Liver (tissue), 9 donors: Measurements from ENCODE around the gene CNMD. TPM values are rescaled to one million over a fixed set of nuclear protein-coding genes. Genes with fewer than 3 reads are reported as not detected.

Experiments used
- DNase-seq: peaks from one replicate; pipeline ENCODE4 v3.0.0-alpha.2; 2017; ENCODE audit warnings: low spot score
- H3K27ac ChIP-seq, 2 donors: one replicate each; pipeline ENCODE4 v1.7.0; 2013; ENCODE audit warnings: inconsistent platforms in 2 of 2, low read length in 2 of 2, control low read depth in 1 of 2, low read depth in 1 of 2, mild to moderate bottlenecking in 1 of 2
- H3K27me3 ChIP-seq, 4 donors: one replicate each; pipeline versions ENCODE4 v1.6.1 to v1.7.0; 2013; ENCODE audit warnings: low read length in 3 of 4, inconsistent platforms in 1 of 4, mild to moderate bottlenecking in 1 of 4, moderate library complexity in 1 of 4; ENCODE audit not compliant: control insufficient read depth in 4 of 4, insufficient read depth in 4 of 4
- H3K36me3 ChIP-seq, 4 donors: one replicate each; pipeline versions ENCODE4 v1.6.1 to v1.7.0; 2013; ENCODE audit warnings: low read length in 3 of 4, mild to moderate bottlenecking in 3 of 4, low read depth in 1 of 4, moderate library complexity in 1 of 4; ENCODE audit not compliant: control insufficient read depth in 4 of 4, insufficient read depth in 3 of 4
- H3K4me1 ChIP-seq, 4 donors: one replicate each; pipeline versions ENCODE4 v1.6.1 to v1.7.0; 2013; ENCODE audit warnings: low read length in 3 of 4, mild to moderate bottlenecking in 3 of 4, moderate library complexity in 1 of 4; ENCODE audit not compliant: control insufficient read depth in 4 of 4, insufficient read depth in 4 of 4
- H3K4me3 ChIP-seq, 3 donors: one replicate each; pipeline versions ENCODE4 v1.6.1 to v1.7.0; 2013; ENCODE audit warnings: low read length in 3 of 3, control low read depth in 1 of 3, low read depth in 1 of 3, mild to moderate bottlenecking in 1 of 3
- H3K9ac ChIP-seq, 2 donors: one replicate each; pipeline ENCODE4 v1.7.0; 2013; ENCODE audit warnings: low read length in 2 of 2, mild to moderate bottlenecking in 2 of 2, moderate library complexity in 2 of 2, control low read depth in 1 of 2, low read depth in 1 of 2
- H3K9me3 ChIP-seq, 4 donors: one replicate each; pipeline versions ENCODE4 v1.6.1 to v1.7.0; 2013; ENCODE audit warnings: low read length in 3 of 4; ENCODE audit not compliant: control insufficient read depth in 4 of 4
- EGR1 ChIP-seq, 2 donors: IDR thresholded peaks; 2 replicates each; pipeline ENCODE4 v1.6.1; 2016 to 2018; ENCODE audit warnings: antibody characterized with exemption in 2 of 2, low read depth in 2 of 2
- FOXA2 ChIP-seq: IDR thresholded peaks from 2 replicates; pipeline ENCODE4 v1.6.1; 2016; ENCODE audit warnings: antibody characterized with exemption
- GABPA ChIP-seq, 2 donors: IDR thresholded peaks in 1 of 2; conservative IDR thresholded peaks in 1 of 2; 2 replicates each; pipeline ENCODE4 v1.6.1; 2016; ENCODE audit warnings: antibody characterized with exemption in 2 of 2, mild to moderate bottlenecking in 1 of 2, moderate library complexity in 1 of 2
- HNF4G ChIP-seq: IDR thresholded peaks from 2 replicates; pipeline ENCODE4 v1.6.1; 2016; ENCODE audit warnings: antibody characterized with exemption
- NR2F2 ChIP-seq: IDR thresholded peaks from 2 replicates; pipeline ENCODE4 v1.6.1; 2016; ENCODE audit warnings: antibody characterized with exemption
- RAD21 ChIP-seq, 2 donors: IDR thresholded peaks; 2 replicates each; pipeline ENCODE4 v1.6.1; 2016; ENCODE audit warnings: antibody characterized with exemption in 2 of 2, mild to moderate bottlenecking in 2 of 2
- RXRA ChIP-seq, 2 donors: IDR thresholded peaks; 2 replicates each; pipeline ENCODE4 v1.6.1; 2017 to 2018; ENCODE audit warnings: antibody characterized with exemption in 2 of 2, mild to moderate bottlenecking in 1 of 2
- YY1 ChIP-seq: IDR thresholded peaks from 2 replicates; pipeline ENCODE4 v1.6.1; 2016; ENCODE audit warnings: antibody characterized with exemption, mild to moderate bottlenecking
- WGBS: extraction: QIAGEN DNeasy Blood & Tissue Kit; methylation state at CpG from one replicate; pipeline ENCODE4 v1.1.7; 2013; 5-methylcytosine and 5-hydroxymethylcytosine counted together
- polyA plus RNA-seq, 2 donors: library from polyadenylated mRNA; stranded (reverse) in 1 of 2; unstranded in 1 of 2; fragments of 200-250 nt in 1 of 2; fragments of >200 nt in 1 of 2; fragmentation: Nextera tagmentation in 1 of 2; extraction: Ambion mirVana in 1 of 2; gene quantifications; one replicate each; pipeline versions ENCODE4 v1.2.1 to v1.2.3, GENCODE V29; 2013 to 2015
- total RNA-seq, 2 donors: library from RNA; depleted of rRNA; stranded (reverse); fragments of >200 nt; gene quantifications; one replicate each; pipeline ENCODE4 v1.2.3, GENCODE V29; 2014
- TF ChIP-seq, protein P1 (sequence below): IDR thresholded peaks from 2 replicates; pipeline ENCODE4 v1.6.1; 2016; ENCODE audit warnings: antibody characterized with exemption, mild to moderate bottlenecking
- TF ChIP-seq, protein P2 (sequence below): IDR thresholded peaks from 2 replicates; pipeline ENCODE4 v1.6.1; 2016; ENCODE audit warnings: antibody characterized with exemption
- donor health status: healthy.
- donor health status: healthy.
- donor health status: healthy.
- donor health status: healthy.
- donor health status: healthy.

The CNMD gene
- total and polyA plus RNA-seq, 4 donors: not detected

DNA sequence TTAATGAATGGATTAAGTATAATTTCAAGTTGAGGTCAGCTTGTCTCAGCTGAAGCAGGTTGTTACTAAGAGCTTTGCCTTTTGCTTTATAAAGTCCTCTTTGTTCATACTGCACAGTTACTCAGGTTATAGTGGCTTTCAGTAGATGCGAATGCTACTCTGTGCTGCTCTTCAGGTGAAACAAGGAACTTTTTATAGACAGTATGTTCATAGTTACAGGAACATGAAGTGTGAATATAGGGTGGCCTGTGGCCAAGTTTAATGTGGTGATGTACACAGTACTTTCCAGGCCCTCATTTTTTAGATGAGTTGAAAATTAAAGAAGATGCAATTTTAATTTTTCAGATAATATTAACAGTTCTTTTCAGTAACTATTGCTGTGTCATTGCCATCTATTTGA lies 66.2 kb downstream of the CNMD start:
- Histone ChIP-seq H3K36me3 (peaks cover 0 to 24% (median 21%) of the 10 kb centered on the region in 4 donors), H3K27ac (no peak overlapping the region)

GRCh38 chr13:52670726-52671125 lies 68.9 kb downstream of the CNMD start:
- H3K9me3 ChIP-seq: no peaks in the 10 kb centered on the region
- H3K36me3 ChIP-seq: peaks cover 5 to 26% (median 22%) of the 10 kb centered on the region in 4 donors
- no peak overlapping the region for H3K27ac ChIP-seq
- no peak overlapping the region for H3K9ac ChIP-seq
- TF ChIP-seq, protein P1, sequence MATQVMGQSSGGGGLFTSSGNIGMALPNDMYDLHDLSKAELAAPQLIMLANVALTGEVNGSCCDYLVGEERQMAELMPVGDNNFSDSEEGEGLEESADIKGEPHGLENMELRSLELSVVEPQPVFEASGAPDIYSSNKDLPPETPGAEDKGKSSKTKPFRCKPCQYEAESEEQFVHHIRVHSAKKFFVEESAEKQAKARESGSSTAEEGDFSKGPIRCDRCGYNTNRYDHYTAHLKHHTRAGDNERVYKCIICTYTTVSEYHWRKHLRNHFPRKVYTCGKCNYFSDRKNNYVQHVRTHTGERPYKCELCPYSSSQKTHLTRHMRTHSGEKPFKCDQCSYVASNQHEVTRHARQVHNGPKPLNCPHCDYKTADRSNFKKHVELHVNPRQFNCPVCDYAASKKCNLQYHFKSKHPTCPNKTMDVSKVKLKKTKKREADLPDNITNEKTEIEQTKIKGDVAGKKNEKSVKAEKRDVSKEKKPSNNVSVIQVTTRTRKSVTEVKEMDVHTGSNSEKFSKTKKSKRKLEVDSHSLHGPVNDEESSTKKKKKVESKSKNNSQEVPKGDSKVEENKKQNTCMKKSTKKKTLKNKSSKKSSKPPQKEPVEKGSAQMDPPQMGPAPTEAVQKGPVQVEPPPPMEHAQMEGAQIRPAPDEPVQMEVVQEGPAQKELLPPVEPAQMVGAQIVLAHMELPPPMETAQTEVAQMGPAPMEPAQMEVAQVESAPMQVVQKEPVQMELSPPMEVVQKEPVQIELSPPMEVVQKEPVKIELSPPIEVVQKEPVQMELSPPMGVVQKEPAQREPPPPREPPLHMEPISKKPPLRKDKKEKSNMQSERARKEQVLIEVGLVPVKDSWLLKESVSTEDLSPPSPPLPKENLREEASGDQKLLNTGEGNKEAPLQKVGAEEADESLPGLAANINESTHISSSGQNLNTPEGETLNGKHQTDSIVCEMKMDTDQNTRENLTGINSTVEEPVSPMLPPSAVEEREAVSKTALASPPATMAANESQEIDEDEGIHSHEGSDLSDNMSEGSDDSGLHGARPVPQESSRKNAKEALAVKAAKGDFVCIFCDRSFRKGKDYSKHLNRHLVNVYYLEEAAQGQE: no peak
- no peak for TF ChIP-seq GABPA (IDR thresholded peaks at IDR 0.05 in 1 of 2, conservative IDR thresholded peaks at IDR 0.05 in 1 of 2)
- no peak for TF ChIP-seq RXRA (IDR thresholded peaks at IDR 0.05)
- no peak for TF ChIP-seq FOXA2
- no peak for TF ChIP-seq EGR1 (IDR thresholded peaks at IDR 0.05; ENCODE audit: low read depth in 2 of 2)
- H3K4me3 ChIP-seq: no peak overlapping the region
- no peak for DNase-seq
- H3K27me3 ChIP-seq: no peaks in the 10 kb centered on the region
- no peaks in the 10 kb centered on the region for H3K4me1 ChIP-seq
- 97% methylated on average over 8 of the region's 8 CpGs for WGBS

More for the DNA sequence above, 66.2 kb downstream of the CNMD start:
- TF ChIP-seq RAD21 (IDR thresholded peaks at IDR 0.05) (no peak), NR2F2 (no peak), YY1 (no peak)
- Histone ChIP-seq H3K9ac (no peak overlapping the region), H3K9me3 (no peaks in the 10 kb centered on the region), H3K4me3 (no peak overlapping the region), H3K4me1 (no peaks in the 10 kb centered on the region), H3K27me3 (no peaks in the 10 kb centered on the region)
- WGBS: 96% methylated on average over 1 of the region's 1 CpG
- no peak for DNase-seq

- no peak for TF ChIP-seq HNF4G
- TF ChIP-seq, protein P2, sequence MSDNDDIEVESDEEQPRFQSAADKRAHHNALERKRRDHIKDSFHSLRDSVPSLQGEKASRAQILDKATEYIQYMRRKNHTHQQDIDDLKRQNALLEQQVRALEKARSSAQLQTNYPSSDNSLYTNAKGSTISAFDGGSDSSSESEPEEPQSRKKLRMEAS: no peak
- TF ChIP-seq, protein P1: no peak
- H3K27ac ChIP-seq: no peak overlapping the region
- no peaks in the 10 kb centered on the region for H3K9me3 ChIP-seq
- H3K36me3 ChIP-seq: peaks cover 5 to 29% (median 20%) of the 10 kb centered on the region in 4 donors
- no peaks in the 10 kb centered on the region for H3K4me1 ChIP-seq
- WGBS: 95% methylated on average over 2 of the region's 2 CpGs
- no peak for DNase-seq
- no peak overlapping the region for H3K9ac ChIP-seq
- no peaks in the 10 kb centered on the region for H3K27me3 ChIP-seq
- no peak overlapping the region for H3K4me3 ChIP-seq
Observed at GRCh38 chr13:52669677-52670076, 69.9 kb downstream of the CNMD start.
